ENCODE results near the gene NOL4L. TPM values are rescaled to one million over a fixed set of nuclear protein-coding genes. Genes with fewer than 3 reads are reported as not detected.
A peak's percentile ranks its signal among the peaks of the same experiment; 100 is the strongest.

NOL4L gene
- total RNA-seq, 1 donor from 2014 or later, result 37.7 TPM

DNA sequence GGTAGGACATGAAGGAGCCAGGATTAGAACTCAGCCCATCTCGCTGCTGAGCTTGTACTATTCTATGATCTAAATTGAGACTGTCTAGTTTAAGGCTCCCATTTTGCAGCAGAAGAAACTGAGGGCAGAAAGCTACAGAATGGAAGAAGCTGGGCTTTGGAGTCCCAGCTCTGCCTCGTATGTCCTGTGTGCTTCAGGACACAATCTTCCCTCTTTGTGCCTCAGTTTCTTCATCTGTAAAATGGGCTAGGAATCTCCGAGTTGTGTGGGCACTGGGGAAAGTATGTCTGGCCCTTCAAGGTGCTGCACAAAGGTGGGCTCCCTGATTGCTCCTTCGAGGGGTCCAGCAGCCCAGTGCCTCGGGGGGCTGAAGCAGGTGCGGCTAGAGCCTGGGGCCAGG lies 20.7 kb downstream of the NOL4L start:
- no peaks in the 10 kb centered on the region for H3K9me3 Mint-ChIP-seq (ENCODE audit: low read depth)
- no peak overlapping the region for H3K27ac Mint-ChIP-seq (ENCODE audit: unreplicated experiment)
- no peak overlapping the region for H3K4me3 Mint-ChIP-seq (ENCODE audit: unreplicated experiment)

DNA sequence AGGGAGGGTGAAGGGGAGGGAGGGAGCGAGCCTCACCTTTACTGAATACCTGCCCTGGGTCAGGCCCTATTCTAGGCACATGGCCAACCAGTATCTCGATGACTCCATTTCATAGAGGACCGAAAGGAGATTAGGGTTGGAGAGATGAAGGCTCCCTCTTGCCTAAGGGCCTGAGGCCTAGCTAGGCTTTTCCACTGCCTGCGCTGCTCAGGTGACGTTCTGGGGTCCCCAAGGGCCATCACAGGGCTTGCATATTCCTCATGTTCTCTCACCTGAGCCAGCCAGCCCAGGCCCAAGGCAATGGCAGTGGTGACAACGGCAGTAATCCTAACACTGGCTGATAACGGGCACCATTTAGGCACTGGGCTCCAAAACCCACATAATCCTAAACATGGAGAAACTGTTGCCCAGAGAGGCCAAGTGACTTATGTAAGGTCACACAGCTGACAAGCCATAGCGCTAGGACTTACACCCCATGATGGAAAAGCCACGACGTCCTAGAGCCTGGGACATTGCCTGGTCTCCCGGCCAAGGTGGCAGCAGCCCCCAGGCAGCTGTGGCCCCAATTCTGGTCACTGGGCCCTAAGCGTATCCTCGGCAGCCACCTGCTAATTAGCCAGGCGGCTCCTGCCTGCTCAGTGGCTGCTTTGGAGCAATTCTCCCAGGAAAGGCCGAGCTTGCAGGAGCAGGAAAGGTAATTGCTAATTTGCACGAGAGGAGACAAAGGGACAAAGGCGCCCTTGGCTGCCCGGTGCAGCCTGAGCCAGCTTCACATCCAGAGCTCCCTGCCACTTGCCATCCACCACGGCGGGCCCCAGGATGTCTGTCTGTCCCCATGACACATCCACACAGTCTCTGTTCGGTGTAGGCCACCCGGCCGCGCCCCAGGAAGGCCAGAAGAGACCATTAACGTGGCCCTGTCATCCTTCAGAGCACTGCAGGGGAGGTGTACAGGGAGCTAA lies 21.5 kb downstream of the NOL4L start:
- Mint-ChIP-seq H3K27me3 (ENCODE audit: low read depth) (no peaks in the 10 kb centered on the region), H3K9me3 (ENCODE audit: low read depth) (no peaks in the 10 kb centered on the region), H3K4me1 (ENCODE audit: low read depth) (peaks cover 39% of the 10 kb centered on the region), H3K36me3 (ENCODE audit: low read depth) (no peaks in the 10 kb centered on the region), H3K4me3 (ENCODE audit: unreplicated experiment) (no peak overlapping the region), H3K27ac (ENCODE audit: unreplicated experiment) (no peak overlapping the region)
- no peak for DNase-seq (ENCODE audit: low spot score)
- TF ChIP-seq, protein P1, sequence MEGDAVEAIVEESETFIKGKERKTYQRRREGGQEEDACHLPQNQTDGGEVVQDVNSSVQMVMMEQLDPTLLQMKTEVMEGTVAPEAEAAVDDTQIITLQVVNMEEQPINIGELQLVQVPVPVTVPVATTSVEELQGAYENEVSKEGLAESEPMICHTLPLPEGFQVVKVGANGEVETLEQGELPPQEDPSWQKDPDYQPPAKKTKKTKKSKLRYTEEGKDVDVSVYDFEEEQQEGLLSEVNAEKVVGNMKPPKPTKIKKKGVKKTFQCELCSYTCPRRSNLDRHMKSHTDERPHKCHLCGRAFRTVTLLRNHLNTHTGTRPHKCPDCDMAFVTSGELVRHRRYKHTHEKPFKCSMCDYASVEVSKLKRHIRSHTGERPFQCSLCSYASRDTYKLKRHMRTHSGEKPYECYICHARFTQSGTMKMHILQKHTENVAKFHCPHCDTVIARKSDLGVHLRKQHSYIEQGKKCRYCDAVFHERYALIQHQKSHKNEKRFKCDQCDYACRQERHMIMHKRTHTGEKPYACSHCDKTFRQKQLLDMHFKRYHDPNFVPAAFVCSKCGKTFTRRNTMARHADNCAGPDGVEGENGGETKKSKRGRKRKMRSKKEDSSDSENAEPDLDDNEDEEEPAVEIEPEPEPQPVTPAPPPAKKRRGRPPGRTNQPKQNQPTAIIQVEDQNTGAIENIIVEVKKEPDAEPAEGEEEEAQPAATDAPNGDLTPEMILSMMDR (IDR thresholded peaks at IDR 0.05), result no peak

More for the DNA sequence above, 20.7 kb downstream of the NOL4L start:
- Mint-ChIP-seq H3K36me3 (ENCODE audit: low read depth) (no peaks in the 10 kb centered on the region), H3K27me3 (ENCODE audit: low read depth) (no peaks in the 10 kb centered on the region), H3K4me1 (ENCODE audit: low read depth) (peaks cover 37% of the 10 kb centered on the region)
- TF ChIP-seq, protein P1 (IDR thresholded peaks at IDR 0.05), result no peak
- no peak for DNase-seq (ENCODE audit: low spot score)

DNA sequence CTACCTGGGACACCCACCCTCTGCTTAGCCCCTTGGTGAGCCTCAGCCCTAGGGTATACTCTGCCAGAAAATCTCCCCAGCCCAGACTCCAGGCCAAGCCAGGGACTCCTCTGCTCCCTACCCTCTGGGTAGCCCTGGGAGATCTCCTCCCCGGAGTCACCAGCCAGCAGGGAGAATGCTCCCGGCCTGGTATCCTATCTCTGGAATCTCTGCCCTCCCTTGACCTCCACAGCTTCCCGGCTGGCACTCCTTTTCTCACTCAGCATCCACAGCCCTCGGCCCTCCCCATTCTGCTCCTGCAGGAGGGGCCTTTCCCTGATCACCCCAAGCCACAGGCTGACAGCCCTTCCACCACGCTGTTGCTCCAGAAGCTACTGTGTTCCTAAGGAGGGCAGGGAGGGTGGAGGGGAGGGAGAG lies 22.6 kb downstream of the NOL4L start:
- no peak overlapping the region for H3K27ac Mint-ChIP-seq (ENCODE audit: unreplicated experiment)
- peaks cover 41% of the 10 kb centered on the region for H3K4me1 Mint-ChIP-seq (ENCODE audit: low read depth)
- no peaks in the 10 kb centered on the region for H3K27me3 Mint-ChIP-seq (ENCODE audit: low read depth)
- no peaks in the 10 kb centered on the region for H3K9me3 Mint-ChIP-seq (ENCODE audit: low read depth)
- TF ChIP-seq, protein P1 (IDR thresholded peaks at IDR 0.05), result no peak
- DNase-seq (ENCODE audit: low spot score), result no peak
- H3K36me3 Mint-ChIP-seq (ENCODE audit: low read depth), result no peaks in the 10 kb centered on the region
- H3K4me3 Mint-ChIP-seq (ENCODE audit: unreplicated experiment), result no peak overlapping the region

DNA sequence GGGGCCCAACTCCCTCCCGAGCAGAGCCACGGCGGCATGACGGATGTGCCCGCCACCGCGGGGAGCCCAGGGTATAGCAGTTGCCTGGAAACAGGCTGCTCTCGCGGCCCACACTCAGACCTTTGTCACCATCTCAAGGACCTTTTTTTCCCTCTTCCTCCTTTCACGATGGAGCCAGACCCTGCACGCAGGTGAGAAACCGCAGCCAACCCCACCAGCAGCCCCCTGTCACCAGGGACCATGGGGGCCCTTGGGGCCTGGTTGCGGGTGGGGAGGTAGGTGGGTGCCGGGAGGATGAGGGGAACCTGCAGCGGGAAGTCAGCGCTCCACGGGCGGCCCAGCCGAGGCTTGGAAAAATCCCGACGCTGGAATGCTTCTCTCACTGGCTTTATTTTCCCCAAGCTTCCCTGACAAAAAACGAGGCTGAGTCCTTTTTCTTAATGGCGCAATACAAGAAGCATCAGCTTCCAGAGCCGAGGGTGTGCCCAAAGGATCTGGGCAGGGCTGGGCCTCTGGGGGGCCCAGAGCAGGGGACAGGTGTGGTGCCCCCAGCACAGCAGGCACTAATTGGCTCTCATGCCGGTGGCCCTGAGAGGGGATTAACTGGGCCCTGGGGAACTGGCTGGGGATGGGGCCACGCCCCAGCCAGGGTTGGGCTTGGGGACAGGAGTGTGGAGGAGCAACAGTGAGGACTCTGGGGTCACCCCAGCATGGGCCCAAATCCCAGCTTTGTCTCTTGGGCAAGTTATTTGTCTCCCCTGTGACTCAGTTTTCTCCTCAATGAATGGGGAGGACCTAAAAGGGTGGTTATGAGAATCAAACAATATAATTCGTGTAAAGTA lies 23.9 kb downstream of the NOL4L start:
- no peak overlapping the region for H3K4me3 Mint-ChIP-seq (ENCODE audit: unreplicated experiment)
- TF ChIP-seq, protein P1 (IDR thresholded peaks at IDR 0.05), result no peak
- peak overlapping the region; percentile 45 for H3K27ac Mint-ChIP-seq (ENCODE audit: unreplicated experiment)
- H3K9me3 Mint-ChIP-seq (ENCODE audit: low read depth), result no peaks in the 10 kb centered on the region
- DNase-seq (ENCODE audit: low spot score), result no peak
- no peaks in the 10 kb centered on the region for H3K36me3 Mint-ChIP-seq (ENCODE audit: low read depth)
- H3K27me3 Mint-ChIP-seq (ENCODE audit: low read depth), result no peaks in the 10 kb centered on the region
- peaks cover 36% of the 10 kb centered on the region for H3K4me1 Mint-ChIP-seq (ENCODE audit: low read depth)

DNA sequence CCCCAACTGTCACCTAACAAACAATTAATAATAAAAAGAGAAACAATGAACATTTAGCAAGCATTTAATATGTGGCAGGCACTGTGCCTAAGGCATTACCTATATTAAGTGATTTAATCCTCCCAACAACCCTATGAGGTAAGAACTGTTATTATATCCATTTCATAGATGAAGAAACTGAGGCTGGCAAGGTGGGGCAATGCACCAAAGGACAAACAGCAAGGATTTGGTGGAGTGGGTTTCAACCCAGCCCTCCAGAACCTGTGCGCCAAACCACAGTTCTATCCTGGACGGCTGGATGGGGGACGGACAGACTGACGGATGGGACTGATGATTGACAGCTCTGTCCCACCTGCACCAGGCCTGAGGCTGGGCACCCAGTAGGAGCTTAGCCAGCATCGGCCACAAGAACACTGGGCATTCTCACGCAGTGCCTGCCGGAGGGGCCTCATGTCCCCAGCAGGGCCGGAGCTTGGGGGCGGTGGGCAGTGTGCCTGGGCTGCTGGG lies 24.6 kb downstream of the NOL4L start:
- Mint-ChIP-seq H3K36me3 (ENCODE audit: low read depth) (peaks cover 1% of the 10 kb centered on the region), H3K4me3 (ENCODE audit: unreplicated experiment) (no peak overlapping the region), H3K9me3 (ENCODE audit: low read depth) (no peaks in the 10 kb centered on the region), H3K27me3 (ENCODE audit: low read depth) (no peaks in the 10 kb centered on the region), H3K4me1 (ENCODE audit: low read depth) (peaks cover 36% of the 10 kb centered on the region), H3K27ac (ENCODE audit: unreplicated experiment) (no peak overlapping the region)
- TF ChIP-seq, protein P1 (IDR thresholded peaks at IDR 0.05), result no peak
- DNase-seq (ENCODE audit: low spot score), result no peak

Measured in chondrocyte (in vitro differentiated cells).